Transverse colon (tissue), 4 donors: ENCODE data around the gene UBXN10. TPM values are rescaled to one million over a fixed set of nuclear protein-coding genes. Genes with fewer than 3 reads are reported as not detected.

Experiments
- DNase-seq: peaks from one replicate; pipeline ENCODE4 v3.0.0-alpha.2; 2019
- H3K27ac ChIP-seq, 4 donors: fragments of 200-600 bp; sonication (generic); 2 replicates each; pipeline ENCODE4 v1.5.1; 2016 to 2018; ENCODE audit warnings: inconsistent platforms in 4 of 4
- H3K27me3 ChIP-seq: fragments of 200-600 bp; sonication (generic); 2 replicates; pipeline ENCODE4 v1.5.1; 2017; ENCODE audit warnings: inconsistent platforms
- H3K36me3 ChIP-seq, 4 donors: fragments of 200-600 bp; sonication (generic); 2 replicates each; pipeline ENCODE4 v1.5.1; 2017 to 2019; ENCODE audit warnings: inconsistent platforms in 4 of 4
- H3K4me1 ChIP-seq, 4 donors: fragments of 200-600 bp; sonication (generic); 2 replicates each; pipeline ENCODE4 v1.5.1; 2017 to 2020; ENCODE audit warnings: inconsistent platforms in 4 of 4
- H3K4me3 ChIP-seq, 4 donors: fragments of 200-600 bp; sonication (generic); 1 replicate in 1 of 4; 2 replicates in 3 of 4; pipeline versions ENCODE4 v1.5.1 to v1.6.1; 2017 to 2019; ENCODE audit warnings: inconsistent platforms in 4 of 4
- H3K9me3 ChIP-seq, 2 donors: fragments of 200-600 bp; sonication (generic); 2 replicates each; pipeline ENCODE4 v1.5.1; 2017 to 2019; ENCODE audit warnings: inconsistent platforms in 2 of 2
- CTCF ChIP-seq, 5 experiments: fragments of 200-600 bp in 3 of 5; fragments of 450-650 bp in 2 of 5; sonication (generic) in 3 of 5; IDR thresholded peaks; 1 replicate in 2 of 5; 2 replicates in 3 of 5; pipeline ENCODE4 v1.5.1; 2016 to 2017; ENCODE audit warnings: antibody characterized with exemption in 5 of 5, inconsistent platforms in 3 of 5, mild to moderate bottlenecking in 2 of 5, moderate library complexity in 1 of 5
- EP300 ChIP-seq: sonication (generic); formaldehyde crosslinking; IDR thresholded peaks from one replicate; pipeline ENCODE4 v1.6.1; 2017; ENCODE audit warnings: antibody characterized with exemption, low read depth
- POLR2A ChIP-seq: fragments of 450-650 bp; IDR thresholded peaks from one replicate; pipeline ENCODE4 v1.6.1; 2016; ENCODE audit warnings: antibody characterized with exemption, mild to moderate bottlenecking, moderate library complexity
- POLR2AphosphoS5 ChIP-seq, 3 donors: sonication (generic); formaldehyde crosslinking; IDR thresholded peaks; one replicate each; pipeline ENCODE4 v1.6.1; 2016; ENCODE audit warnings: antibody characterized with exemption in 3 of 3
- WGBS, 2 donors: methylation state at CpG; one replicate each; pipeline ENCODE4 v1.1.5; 2018; ENCODE audit warnings: low coverage in 1 of 2; 5-methylcytosine and 5-hydroxymethylcytosine counted together
- in situ Hi-C, 4 donors: fragments of 200-750 bp; cut with MboI; loops; one replicate each; pipeline versions ENCODE4 v1.15.0 to v1.15.1; 2017; ENCODE audit warnings: low sequenced_read_pairs in 3 of 4, low pct_ligation_motif_present in 1 of 4, low pct_unique_long_range_greater_than_20kb in 1 of 4
- intact Hi-C: fragments of 100-400 bp; cut with DNase I; formaldehyde crosslinking; loops from one replicate; pipeline ENCODE4 v1.15.1; 2023; ENCODE audit warnings: low total_unique reads
- total RNA-seq, 4 donors: library from RNA; depleted of rRNA; stranded (reverse); fragments of >200 nt; gene quantifications; one replicate each; pipeline ENCODE4 v1.1.0, GENCODE V29; 2016

UBXN10 gene
- total RNA-seq, 4 donors from 2014 or later = 4.3 to 15.3 (median 5.8) TPM

GRCh38 chr1:20174937-20175666 lies 10.8 kb upstream of the UBXN10 start:
- no peaks in the 10 kb centered on the region for H3K9me3 ChIP-seq
- in situ Hi-C loops (loop anchor here in 1 of 4 donors (25.0 kb wide), 1 partner anchor 263 kb away; the partner anchor contains the start of gene PLA2G2E), intact Hi-C loops (no loop called here)
- no peak for DNase-seq
- peak overlapping the region in 2 of 4 donors; percentile 8 to 27 for H3K27ac ChIP-seq
- WGBS, 2 donors = 46 to 67% methylated on average over 4 to 9 of the region's 9 CpGs
- peaks cover 0 to 18% (median 3%) of the 10 kb centered on the region in 4 donors for H3K4me1 ChIP-seq
- no peaks in the 10 kb centered on the region for H3K27me3 ChIP-seq
- TF ChIP-seq CTCF (IDR thresholded peaks at IDR 0.05) (no peak), POLR2AphosphoS5 (IDR thresholded peaks at IDR 0.05) (no peak), POLR2A (no peak), EP300 (no peak)
- H3K4me3 ChIP-seq = no peak overlapping the region
- no peaks in the 10 kb centered on the region for H3K36me3 ChIP-seq

- H3K27ac ChIP-seq = peak overlapping the region; percentile 40 to 60 (median 52)
- H3K4me3 ChIP-seq = no peak overlapping the region
- no peaks in the 10 kb centered on the region for H3K36me3 ChIP-seq
- TF ChIP-seq CTCF (IDR thresholded peaks at IDR 0.05) (no peak), POLR2AphosphoS5 (IDR thresholded peaks at IDR 0.05) (no peak), EP300 (no peak), POLR2A (no peak)
- no peak for DNase-seq
- no peaks in the 10 kb centered on the region for H3K27me3 ChIP-seq
- no peaks in the 10 kb centered on the region for H3K9me3 ChIP-seq
- intact Hi-C loops = no loop called here
- H3K4me1 ChIP-seq = peaks cover 6 to 14% (median 13%) of the 10 kb centered on the region in 4 donors
- WGBS, 2 donors = 80 to 100% methylated on average over 2 to 13 of the region's 13 CpGs
- in situ Hi-C loops = no loop called here
Observed at GRCh38 chr1:20178634-20179370, 7.1 kb upstream of the UBXN10 start.

GRCh38 chr1:20179371-20180128 lies 6.3 kb upstream of the UBXN10 start:
- Histone ChIP-seq H3K36me3 (no peaks in the 10 kb centered on the region), H3K27me3 (no peaks in the 10 kb centered on the region), H3K27ac (peak overlapping the region; percentile 40 to 60 (median 52)), H3K4me1 (peaks cover 6 to 16% (median 14%) of the 10 kb centered on the region in 4 donors), H3K9me3 (no peaks in the 10 kb centered on the region), H3K4me3 (no peak overlapping the region)
- 86 to 96% methylated on average over 1 to 2 of the region's 2 CpGs for WGBS, 2 donors
- intact Hi-C loops = no loop called here
- in situ Hi-C loops = no loop called here
- no peak for TF ChIP-seq EP300
- TF ChIP-seq POLR2A = no peak
- TF ChIP-seq POLR2AphosphoS5 (IDR thresholded peaks at IDR 0.05) = no peak
- no peak for TF ChIP-seq CTCF (IDR thresholded peaks at IDR 0.05)
- DNase-seq = no peak
